Nephron progenitor cell (in vitro differentiated cells): ENCODE measurements around the gene TGM2.

ENCODE experiments used
- DNase-seq: peaks from one replicate; pipeline ENCODE4 v3.0.0; 2021
- H3K27ac Mint-ChIP-seq: 2 replicates; pipeline ENCODE4 v1.8.0; 2021; ENCODE audit warnings: mild to moderate bottlenecking, moderate library complexity, mixed read lengths
- H3K27me3 Mint-ChIP-seq: 2 replicates; pipeline ENCODE4 v1.8.0; 2021; ENCODE audit warnings: mild to moderate bottlenecking, low read depth, mixed read lengths; ENCODE audit not compliant: poor library complexity
- H3K36me3 Mint-ChIP-seq: 2 replicates; pipeline ENCODE4 v1.8.0; 2021; ENCODE audit warnings: low read depth, mixed read lengths
- H3K4me1 Mint-ChIP-seq: 2 replicates; pipeline ENCODE4 v1.8.0; 2021; ENCODE audit warnings: mixed read lengths
- H3K4me3 Mint-ChIP-seq: 2 replicates; pipeline ENCODE4 v1.8.0; 2021; ENCODE audit warnings: mild to moderate bottlenecking, moderate library complexity, mixed read lengths
- H3K9me3 Mint-ChIP-seq: 2 replicates; pipeline ENCODE4 v1.8.0; 2021; ENCODE audit warnings: mild to moderate bottlenecking, moderate library complexity, mixed read lengths
- CTCF ChIP-seq: fragments of 200-600 bp; sonication (generic); IDR thresholded peaks from 2 replicates; pipeline ENCODE4 v1.5.0; 2021; ENCODE audit warnings: antibody characterized with exemption

Gene TGM2

DNA sequence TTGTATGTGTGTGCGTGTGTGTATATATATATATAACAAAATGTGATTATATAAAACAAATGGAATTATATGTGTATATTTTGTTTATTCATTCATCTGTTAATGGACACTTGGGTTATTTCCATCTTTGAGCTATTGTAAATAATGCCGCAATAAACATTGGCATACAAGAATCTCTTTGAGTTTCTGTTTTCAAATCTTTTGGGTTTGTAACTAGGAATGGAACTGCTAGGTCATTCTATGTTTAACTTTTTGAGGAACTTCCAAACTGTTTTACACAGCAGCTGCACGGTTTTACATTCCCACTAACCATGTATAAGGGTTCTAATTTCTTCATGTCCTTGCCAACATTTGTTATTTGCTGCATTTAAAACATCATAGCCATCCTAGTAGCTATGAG, 39.9 kb upstream of the TGM2 start:
- no peak for TF ChIP-seq CTCF

GRCh38 chr20:38203981-38204357, 38.9 kb upstream of the TGM2 start:
- H3K4me1 Mint-ChIP-seq, result no peaks in the 10 kb centered on the region
- TF ChIP-seq CTCF, result no peak
- DNase-seq, result no peak
- H3K27ac Mint-ChIP-seq, result no peak overlapping the region
- peaks cover 14% of the 10 kb centered on the region for H3K9me3 Mint-ChIP-seq
- no peak overlapping the region for H3K4me3 Mint-ChIP-seq
- no peaks in the 10 kb centered on the region for H3K36me3 Mint-ChIP-seq
- H3K27me3 Mint-ChIP-seq, result peaks cover 28% of the 10 kb centered on the region

More for the DNA sequence above, 39.9 kb upstream of the TGM2 start:
- Mint-ChIP-seq H3K36me3 (no peaks in the 10 kb centered on the region), H3K27ac (no peak overlapping the region), H3K4me3 (no peak overlapping the region), H3K27me3 (peaks cover 32% of the 10 kb centered on the region), H3K4me1 (no peaks in the 10 kb centered on the region), H3K9me3 (peaks cover 14% of the 10 kb centered on the region)
- DNase-seq, result no peak

- H3K27ac Mint-ChIP-seq, result no peak overlapping the region
- TF ChIP-seq CTCF, result no peak
- H3K4me3 Mint-ChIP-seq, result no peak overlapping the region
- peaks cover 14% of the 10 kb centered on the region for H3K9me3 Mint-ChIP-seq
- H3K4me1 Mint-ChIP-seq, result no peaks in the 10 kb centered on the region
- H3K36me3 Mint-ChIP-seq, result no peaks in the 10 kb centered on the region
- H3K27me3 Mint-ChIP-seq, result peaks cover 25% of the 10 kb centered on the region
- no peak for DNase-seq
Observed at GRCh38 chr20:38203337-38203980, 38.4 kb upstream of the TGM2 start.

GRCh38 chr20:38202982-38203293, 37.9 kb upstream of the TGM2 start:
- no peak for DNase-seq
- Mint-ChIP-seq H3K4me1 (no peaks in the 10 kb centered on the region), H3K36me3 (no peaks in the 10 kb centered on the region), H3K9me3 (peaks cover 14% of the 10 kb centered on the region), H3K27me3 (peaks cover 24% of the 10 kb centered on the region), H3K4me3 (no peak overlapping the region), H3K27ac (no peak overlapping the region)
- TF ChIP-seq CTCF, result no peak

DNA sequence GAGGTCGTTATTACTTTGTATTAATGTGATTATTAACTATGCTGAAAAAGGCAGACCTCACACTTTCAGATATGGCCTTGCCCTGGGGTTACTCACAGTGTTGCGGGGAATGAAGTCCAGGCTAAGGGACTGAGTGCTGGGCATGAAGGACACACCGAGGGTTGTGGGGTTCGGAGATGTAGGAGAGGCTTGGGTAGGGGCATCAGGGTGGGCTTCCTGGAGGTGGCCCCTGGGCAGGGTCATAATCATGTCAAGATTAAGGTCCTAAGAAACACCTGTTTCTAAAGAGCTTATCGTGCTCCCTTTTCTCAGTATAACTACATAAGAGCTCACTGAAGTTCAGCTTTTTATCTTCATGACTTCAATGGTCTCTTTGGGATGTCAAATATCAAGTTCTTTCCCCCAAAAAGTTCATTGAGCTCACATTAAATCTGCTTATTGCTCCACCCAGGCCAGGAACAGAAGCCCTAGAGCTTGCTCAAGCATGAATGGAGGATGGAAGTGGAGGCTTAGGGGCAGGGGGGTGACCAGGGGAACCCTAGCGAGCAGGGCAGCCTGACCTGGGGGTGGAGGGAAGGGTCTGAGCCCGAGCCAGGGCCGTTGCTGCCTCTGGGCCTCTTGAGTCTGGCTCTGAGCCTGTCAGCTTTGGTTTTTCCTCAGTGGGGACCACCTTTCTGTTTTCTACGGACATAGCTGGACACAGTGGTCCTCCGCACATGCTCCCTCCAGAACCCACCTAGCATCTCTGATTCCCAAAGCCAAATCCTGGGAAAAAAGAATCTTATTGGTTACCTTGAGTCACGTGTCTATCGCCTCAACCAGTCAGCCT, 37.3 kb upstream of the TGM2 start:
- Mint-ChIP-seq H3K4me3 (no peak overlapping the region), H3K36me3 (no peaks in the 10 kb centered on the region), H3K27me3 (peaks cover 24% of the 10 kb centered on the region), H3K4me1 (no peaks in the 10 kb centered on the region), H3K27ac (no peak overlapping the region), H3K9me3 (peaks cover 11% of the 10 kb centered on the region)
- no peak for DNase-seq
- TF ChIP-seq CTCF, result no peak

DNA sequence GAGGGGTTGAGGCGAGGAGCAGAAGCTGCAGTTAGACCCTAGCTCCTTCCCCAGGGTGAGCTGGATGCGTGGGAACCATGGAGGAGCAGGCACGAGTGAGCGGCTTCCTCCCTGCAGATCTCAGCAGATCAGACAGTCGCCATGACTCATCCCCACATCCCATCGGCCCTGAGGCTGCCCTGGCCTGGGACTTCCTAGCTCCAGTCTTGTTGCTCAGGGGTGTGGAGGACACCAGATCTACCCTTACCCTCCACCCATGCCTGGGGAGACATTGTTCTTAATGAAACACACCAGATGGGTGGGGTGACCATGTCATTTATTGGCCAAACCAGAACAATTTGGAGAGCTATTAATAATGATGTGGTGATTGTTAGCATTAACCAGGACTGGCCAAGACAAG, 36.3 kb upstream of the TGM2 start:
- TF ChIP-seq CTCF, result no peak
- Mint-ChIP-seq H3K36me3 (no peaks in the 10 kb centered on the region), H3K9me3 (peaks cover 5% of the 10 kb centered on the region), H3K27ac (no peak overlapping the region), H3K27me3 (peaks cover 24% of the 10 kb centered on the region), H3K4me1 (peaks cover 3% of the 10 kb centered on the region), H3K4me3 (no peak overlapping the region)
- DNase-seq, result no peak
